GM21528 (cell line): ENCODE data around the gene FAHD2B.
"Not testable (repeated sequence)": the region's sequence is repeated elsewhere in the genome, so short reads cannot be mapped to it uniquely, and the experiment has no call there.

Experiments used
- ATAC-seq: cut with Tn5 transposase; IDR thresholded peaks from one replicate; pipeline ENCODE4 v1.9.1; 2021; ENCODE audit warnings: mild to moderate bottlenecking, moderate library complexity; ENCODE audit not compliant: unreplicated experiment, low FRiP score

Gene FAHD2B

GRCh38 chr2:97068722-97069121 lies 26.0 kb downstream of the FAHD2B start:
- not testable (repeated sequence) for ATAC-seq

DNA sequence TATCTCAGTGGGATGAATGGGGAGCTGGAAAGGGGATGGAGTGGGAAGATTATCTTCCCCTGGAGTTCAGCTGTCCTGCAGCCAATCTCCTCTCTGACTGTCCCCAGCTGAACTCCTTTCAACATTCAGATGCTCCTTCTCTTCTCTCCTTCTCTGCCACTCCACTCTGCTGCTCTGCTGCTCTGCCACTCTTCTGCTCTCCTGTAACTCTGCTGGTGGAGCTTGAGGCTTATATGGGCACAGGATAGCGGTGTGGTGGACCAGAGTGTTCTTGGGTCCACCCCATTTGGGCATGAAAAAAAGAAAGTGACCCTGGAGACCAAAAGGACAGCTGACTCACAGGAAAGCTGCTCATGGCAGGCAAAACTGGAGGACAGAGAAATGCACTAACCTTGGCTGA lies 26.6 kb downstream of the FAHD2B start:
- ATAC-seq = no peak

DNA sequence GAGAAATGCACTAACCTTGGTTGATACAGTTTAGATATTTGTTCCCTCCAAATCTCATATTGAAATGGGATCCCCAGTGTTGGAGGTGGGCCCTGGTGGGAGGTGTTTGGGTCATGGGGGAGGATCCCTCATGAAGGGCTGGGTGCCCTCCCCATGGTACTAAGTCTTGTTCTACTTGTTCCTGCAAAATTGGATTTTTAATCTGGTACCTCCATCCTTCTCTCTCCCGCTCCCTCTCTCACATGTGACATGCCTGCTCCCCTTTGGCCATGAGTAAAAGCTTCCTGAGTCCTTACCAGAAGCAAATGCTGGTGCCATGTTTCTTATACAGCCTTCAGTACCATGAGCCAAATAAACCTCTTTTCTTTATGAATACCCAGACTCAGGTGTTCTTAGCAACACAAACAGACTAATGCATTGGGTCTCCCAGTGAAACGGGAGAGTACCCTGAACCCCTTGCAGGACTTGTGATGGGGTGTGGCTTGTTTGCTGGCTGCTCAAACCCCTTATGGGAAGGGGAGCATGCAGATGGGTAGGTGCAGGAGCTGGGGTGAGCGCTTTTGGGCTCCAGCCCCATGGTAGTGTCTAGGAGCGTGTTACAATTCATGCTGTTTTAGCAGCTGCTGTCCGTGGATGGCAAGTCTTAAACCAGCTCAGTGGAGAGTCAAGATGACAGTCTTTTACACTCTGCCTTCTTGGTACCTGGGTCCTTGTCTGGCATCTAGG lies 27.2 kb downstream of the FAHD2B start:
- ATAC-seq = no peak

- ATAC-seq = not testable (repeated sequence)
Measured at GRCh38 chr2:97066030-97066429, 28.7 kb downstream of the FAHD2B start.

DNA sequence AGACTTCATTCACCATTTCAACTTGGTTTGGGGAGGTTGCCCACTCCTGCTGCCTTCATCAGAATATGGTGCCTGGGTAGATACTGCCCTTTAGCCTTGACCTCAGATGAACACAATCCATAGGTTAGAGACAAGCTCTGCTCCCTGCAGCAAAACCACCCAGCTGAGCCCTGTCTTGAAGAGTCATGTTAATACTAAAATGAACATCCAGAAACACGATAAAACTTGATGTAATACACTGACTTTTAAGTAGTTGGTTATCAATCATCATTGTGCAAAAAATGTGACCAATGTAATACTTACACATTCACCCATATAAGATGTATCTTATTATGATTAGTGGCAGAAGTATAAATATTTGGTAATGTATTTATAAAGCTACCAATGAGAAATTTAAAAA lies 32.7 kb downstream of the FAHD2B start:
- not testable (repeated sequence) for ATAC-seq

DNA sequence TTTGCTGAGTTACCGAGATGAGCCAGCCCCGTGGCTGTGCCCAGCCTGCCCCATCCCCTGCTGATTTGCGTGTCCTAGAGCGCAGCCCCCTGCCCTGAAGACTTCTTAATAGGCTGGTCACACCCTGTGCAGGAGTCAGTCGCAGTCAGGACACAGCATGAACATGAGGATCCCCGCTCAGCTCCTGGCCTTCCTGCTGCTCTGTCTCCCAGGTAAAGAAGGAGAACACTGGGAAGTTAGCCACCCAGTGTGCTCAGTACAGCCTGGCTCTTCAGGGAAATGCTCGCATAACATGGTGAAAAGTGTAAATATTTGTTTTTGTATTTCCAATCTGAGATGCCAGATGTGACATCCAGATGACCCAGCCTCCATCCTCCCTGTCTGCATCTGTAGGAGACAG lies 34.9 kb downstream of the FAHD2B start:
- ATAC-seq = not testable (repeated sequence)

- not testable (repeated sequence) for ATAC-seq
Measured at GRCh38 chr2:97056150-97056549, 38.5 kb downstream of the FAHD2B start.

DNA sequence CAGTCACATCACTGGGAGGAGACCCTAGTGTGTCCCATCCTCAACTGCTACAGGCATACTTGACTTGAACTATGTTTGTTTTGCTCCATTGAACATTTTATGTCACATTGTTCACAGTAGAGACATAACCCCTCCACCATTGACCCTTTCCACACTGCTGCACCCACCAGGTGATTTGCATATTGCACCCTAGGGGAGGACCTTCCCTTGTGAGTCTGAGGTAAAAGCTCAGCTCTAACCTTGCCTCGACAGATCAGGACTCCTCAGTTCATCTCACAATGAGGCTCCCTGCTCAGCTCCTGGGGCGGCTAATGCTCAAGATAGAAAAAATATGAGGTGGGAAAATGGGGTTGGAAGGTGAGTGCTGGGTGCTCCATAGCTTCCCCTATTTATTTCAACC lies 44.6 kb downstream of the FAHD2B start:
- ATAC-seq = not testable (repeated sequence)

GRCh38 chr2:97048448-97048847 lies 46.2 kb downstream of the FAHD2B start:
- ATAC-seq = not testable (repeated sequence)

DNA sequence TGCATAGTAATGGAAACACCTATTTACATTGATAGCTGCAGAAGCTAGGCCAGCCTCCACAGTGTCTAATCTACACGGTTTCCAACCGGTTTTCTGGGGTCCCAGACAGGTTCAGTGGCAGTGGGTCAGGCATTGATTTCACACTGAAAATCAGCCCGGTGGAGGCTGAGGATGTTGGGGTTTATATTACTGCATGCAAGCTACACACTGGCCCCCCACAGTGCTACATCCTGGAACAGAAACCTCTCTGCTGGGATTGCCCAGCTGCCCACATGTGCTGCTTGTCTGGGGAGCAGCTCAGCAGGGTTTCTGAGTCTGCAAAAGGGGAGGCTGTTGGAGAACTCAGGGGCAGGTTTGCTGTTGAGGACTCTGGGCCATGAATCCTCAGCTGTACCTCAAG lies 48.0 kb downstream of the FAHD2B start:
- not testable (repeated sequence) for ATAC-seq

DNA sequence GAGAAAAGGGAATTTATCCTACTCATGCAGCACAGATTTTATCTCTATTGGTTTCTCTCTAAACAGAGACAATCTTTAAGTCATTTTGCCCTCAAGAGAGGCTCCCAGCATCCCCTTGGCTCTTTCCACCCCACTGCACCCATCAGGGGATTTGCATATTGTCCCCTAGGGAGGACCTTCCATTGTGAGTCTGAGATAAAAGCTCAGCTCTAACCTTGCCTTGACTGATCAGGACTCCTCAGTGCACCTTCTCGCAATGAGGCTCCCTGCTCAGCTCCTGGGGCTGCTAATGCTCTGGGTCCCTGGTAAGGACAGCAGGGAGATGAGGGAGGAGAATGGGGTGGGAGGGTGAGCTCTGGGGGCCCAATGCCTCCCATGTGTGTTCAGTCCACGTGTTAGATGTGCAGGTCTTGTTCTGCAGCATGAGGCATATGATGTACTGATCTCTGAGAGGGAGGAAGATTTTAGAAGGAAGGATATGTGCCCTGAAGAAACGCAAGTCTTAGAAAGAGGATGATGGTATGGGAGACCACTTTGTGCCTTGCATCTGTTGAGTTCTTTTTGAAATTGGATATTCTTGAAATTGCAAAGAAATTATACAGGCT lies 48.7 kb downstream of the FAHD2B start:
- ATAC-seq = not testable (repeated sequence)
